A673 (cell line): ENCODE results near the gene COG6. TPM values are rescaled to one million over a fixed set of nuclear protein-coding genes. Genes with fewer than 3 reads are reported as not detected.

ENCODE experiments used
- BruUV-seq: library from RNA; stranded (reverse); fragments of 400-500 nt; replicated peaks from 2 replicates; lab custom pipeline; 2021; lab: Mats Ljungman, UMichigan
- CTCF ChIA-PET: fragments of 300-600 bp; sonication (Branson Sonifier 250); formaldehyde crosslinking; loops from one replicate; lab custom pipeline; 2022; ENCODE audit warnings: antibody characterized with exemption; lab: Charles Lee
- POLR2A ChIA-PET: fragments of 300-600 bp; sonication (Branson Sonifier 250); formaldehyde crosslinking; loops from one replicate; lab custom pipeline; 2022; ENCODE audit warnings: antibody characterized with exemption; ENCODE audit not compliant: low non-redundant PET; lab: Charles Lee
- DNase-seq: peaks from one replicate; pipeline ENCODE4 v3.0.0-alpha.2; 2015; ENCODE audit warnings: low spot score
- H3K27ac ChIP-seq: fragments of 200-600 bp; sonication (generic); 2 replicates; pipeline ENCODE4 v1.5.1; 2016; ENCODE audit warnings: mixed run types, low read depth, mild to moderate bottlenecking, mixed read lengths, antibody characterized with exemption, low read length; ENCODE audit not compliant: poor library complexity, severe bottlenecking
- H3K27me3 ChIP-seq: fragments of 200-600 bp; sonication (generic); replicated peaks from 2 replicates; pipeline ENCODE4 v1.6.1; 2017; ENCODE audit warnings: mixed run types, low read depth, mild to moderate bottlenecking, mixed read lengths, antibody characterized with exemption, low read length; ENCODE audit not compliant: insufficient read depth, poor library complexity
- H3K36me3 ChIP-seq: fragments of 200-600 bp; sonication (generic); 2 replicates; pipeline ENCODE4 v1.6.1; 2016; ENCODE audit warnings: mixed run types, mild to moderate bottlenecking, mixed read lengths, antibody characterized with exemption, low read length; ENCODE audit not compliant: insufficient read depth, poor library complexity, severe bottlenecking
- H3K4me1 ChIP-seq: fragments of 200-600 bp; sonication (generic); 2 replicates; pipeline ENCODE4 v1.6.1; 2017; ENCODE audit warnings: mixed run types, mild to moderate bottlenecking, mixed read lengths, antibody characterized with exemption, low read length; ENCODE audit not compliant: insufficient read depth, poor library complexity, severe bottlenecking
- H3K4me3 ChIP-seq: fragments of 200-600 bp; sonication (generic); 2 replicates; pipeline ENCODE4 v1.5.1; 2016; ENCODE audit warnings: low read depth, mixed run types, mild to moderate bottlenecking, mixed read lengths, low read length; ENCODE audit not compliant: poor library complexity, severe bottlenecking
- H3K9me3 ChIP-seq: fragments of 200-600 bp; sonication (generic); 2 replicates; pipeline ENCODE4 v1.6.1; 2016; ENCODE audit warnings: mixed run types, low read depth, mild to moderate bottlenecking, mixed read lengths, antibody characterized with exemption, low read length; ENCODE audit not compliant: poor library complexity, severe bottlenecking
- CTCF ChIP-seq: fragments of 300-800, 200-600 bp; sonication (generic); conservative IDR thresholded peaks from 2 replicates; pipeline ENCODE4 v1.5.1; 2017; ENCODE audit warnings: low read depth, mild to moderate bottlenecking, antibody characterized with exemption, low read length, moderate library complexity, mixed read lengths
- EZH2 ChIP-seq: fragments of 200-600 bp; sonication (generic); IDR thresholded peaks from 2 replicates; pipeline ENCODE4 v1.6.1; 2017; ENCODE audit warnings: borderline replicate concordance, low read depth, mild to moderate bottlenecking, mixed read lengths, antibody characterized with exemption, low read length; ENCODE audit not compliant: poor library complexity, severe bottlenecking
- intact Hi-C: fragments of 100-400 bp; cut with micrococcal nuclease; formaldehyde crosslinking; loops from one replicate; pipeline ENCODE4 v1.10.0; 2022; ENCODE audit not compliant: unreplicated experiment
- total RNA-seq: library from RNA; stranded (reverse); gene quantifications from 2 replicates; pipeline ENCODE4 v1.2.3, GENCODE V29; 2021

The COG6 gene
- total RNA-seq, 1 experiment from 2014 or later: 33.6 TPM

- no peaks in the 10 kb centered on the region for H3K36me3 ChIP-seq
- BruUV-seq: no TSS peak
- H3K4me3 ChIP-seq: no peak overlapping the region
- H3K4me1 ChIP-seq: no peaks in the 10 kb centered on the region
- CTCF ChIA-PET: no interaction called here
- H3K27ac ChIP-seq: no peak overlapping the region
- peaks cover 19% of the 10 kb centered on the region for H3K9me3 ChIP-seq
- intact Hi-C loops: no loop called here
- POLR2A ChIA-PET: no interaction called here
- TF ChIP-seq EZH2 (no peak), CTCF (no peak)
- DNase-seq: no peak
- no peaks in the 10 kb centered on the region for H3K27me3 ChIP-seq
Observed at GRCh38 chr13:39635564-39635963, 19.9 kb upstream of the COG6 start.

- TF ChIP-seq EZH2: no peak
- TF ChIP-seq CTCF: no peak
- ChIA-PET POLR2A (no interaction called here), CTCF (no interaction called here)
- Histone ChIP-seq H3K27ac (no peak overlapping the region), H3K4me1 (no peaks in the 10 kb centered on the region), H3K27me3 (no peaks in the 10 kb centered on the region), H3K9me3 (peaks cover 5% of the 10 kb centered on the region), H3K4me3 (no peak overlapping the region), H3K36me3 (no peaks in the 10 kb centered on the region)
- BruUV-seq: no TSS peak
- intact Hi-C loops: no loop called here
- DNase-seq: no peak
Observed at GRCh38 chr13:39637890-39638289, 17.6 kb upstream of the COG6 start.

GRCh38 chr13:39641645-39642044 is 13.8 kb upstream of the COG6 start:
- ChIA-PET CTCF (interaction anchor here (0.5 kb wide), 1 partner anchor 593 kb away, joined by 5 read pairs; no protein-coding TSS in a partner anchor), POLR2A (no interaction called here)
- Histone ChIP-seq H3K27me3 (no peaks in the 10 kb centered on the region), H3K4me1 (no peaks in the 10 kb centered on the region), H3K36me3 (no peaks in the 10 kb centered on the region), H3K27ac (no peak overlapping the region), H3K4me3 (no peak overlapping the region), H3K9me3 (peaks cover 5% of the 10 kb centered on the region)
- intact Hi-C loops: no loop called here
- no peak for TF ChIP-seq CTCF
- no peak for TF ChIP-seq EZH2
- BruUV-seq: no TSS peak
- DNase-seq: no peak
